ENCODE results near the gene TRAPPC11.

The TRAPPC11 gene

DNA sequence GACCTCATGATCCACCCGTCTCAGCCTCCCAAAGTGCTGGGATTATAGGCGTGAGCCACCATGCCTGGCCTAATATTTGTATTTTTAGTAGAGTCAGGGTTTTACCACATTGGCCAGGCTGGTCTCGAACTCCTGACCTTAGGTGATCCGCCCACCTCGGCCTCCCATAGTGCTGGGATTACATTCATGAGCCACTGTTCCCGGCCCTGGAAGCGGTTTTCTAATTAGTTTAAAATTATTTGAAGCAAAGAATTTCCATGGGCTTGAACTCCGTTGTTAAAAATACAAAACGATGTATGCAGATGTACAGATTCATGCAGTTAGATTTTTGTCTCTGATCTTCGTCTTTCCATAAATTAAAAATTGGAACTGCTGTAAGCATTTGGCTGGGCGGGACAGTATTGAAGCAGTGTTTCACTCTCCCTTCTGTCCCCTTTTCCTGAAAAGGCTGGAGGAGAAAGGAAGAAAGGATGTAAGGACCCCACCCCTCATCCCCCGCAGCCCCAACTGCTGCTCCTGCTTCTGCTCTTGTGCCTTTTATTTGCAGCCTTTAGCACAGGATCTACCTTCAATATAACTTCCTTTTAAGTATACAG lies 12.0 kb downstream of the TRAPPC11 start:
- ATAC-seq (ENCODE audit: low read depth) = no peak
- no peaks in the 10 kb centered on the region for H3K27me3 ChIP-seq (ENCODE audit: insufficient read depth, poor library complexity, severe bottlenecking)
- no peak for DNase-seq (ENCODE audit: low spot score)
- H3K27ac ChIP-seq (ENCODE audit: poor library complexity, severe bottlenecking) = no peak overlapping the region
- H3K9me3 ChIP-seq (ENCODE audit: severe bottlenecking) = no peaks in the 10 kb centered on the region
- H3K4me3 ChIP-seq (ENCODE audit: severe bottlenecking) = no peak overlapping the region
- H3K4me1 ChIP-seq (ENCODE audit: insufficient read depth, poor library complexity, severe bottlenecking) = no peaks in the 10 kb centered on the region
- TF ChIP-seq, protein P1, sequence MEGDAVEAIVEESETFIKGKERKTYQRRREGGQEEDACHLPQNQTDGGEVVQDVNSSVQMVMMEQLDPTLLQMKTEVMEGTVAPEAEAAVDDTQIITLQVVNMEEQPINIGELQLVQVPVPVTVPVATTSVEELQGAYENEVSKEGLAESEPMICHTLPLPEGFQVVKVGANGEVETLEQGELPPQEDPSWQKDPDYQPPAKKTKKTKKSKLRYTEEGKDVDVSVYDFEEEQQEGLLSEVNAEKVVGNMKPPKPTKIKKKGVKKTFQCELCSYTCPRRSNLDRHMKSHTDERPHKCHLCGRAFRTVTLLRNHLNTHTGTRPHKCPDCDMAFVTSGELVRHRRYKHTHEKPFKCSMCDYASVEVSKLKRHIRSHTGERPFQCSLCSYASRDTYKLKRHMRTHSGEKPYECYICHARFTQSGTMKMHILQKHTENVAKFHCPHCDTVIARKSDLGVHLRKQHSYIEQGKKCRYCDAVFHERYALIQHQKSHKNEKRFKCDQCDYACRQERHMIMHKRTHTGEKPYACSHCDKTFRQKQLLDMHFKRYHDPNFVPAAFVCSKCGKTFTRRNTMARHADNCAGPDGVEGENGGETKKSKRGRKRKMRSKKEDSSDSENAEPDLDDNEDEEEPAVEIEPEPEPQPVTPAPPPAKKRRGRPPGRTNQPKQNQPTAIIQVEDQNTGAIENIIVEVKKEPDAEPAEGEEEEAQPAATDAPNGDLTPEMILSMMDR (IDR thresholded peaks at IDR 0.05; ENCODE audit: poor library complexity, severe bottlenecking) = no peak
- peaks cover 77% of the 10 kb centered on the region for H3K36me3 ChIP-seq (ENCODE audit: low read depth)

DNA sequence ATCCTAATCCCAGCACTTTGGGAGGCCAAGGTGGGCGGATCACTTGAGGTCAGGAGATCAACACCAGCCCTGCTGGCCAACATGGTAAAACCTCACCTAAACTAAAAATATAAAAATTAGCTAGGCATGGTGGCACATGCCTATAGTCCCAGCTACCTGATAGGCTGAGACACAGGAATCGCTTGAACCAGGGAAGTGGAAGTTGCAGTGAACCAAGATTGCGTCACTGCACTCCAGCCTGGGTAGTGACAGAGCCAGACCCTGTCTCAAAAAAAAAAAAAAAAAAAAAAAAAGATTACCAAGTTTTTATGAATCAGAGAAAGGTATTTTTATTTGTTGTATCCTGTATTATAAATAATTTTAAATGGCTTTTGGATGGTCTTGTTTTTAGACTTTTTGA lies 15.1 kb downstream of the TRAPPC11 start:
- TF ChIP-seq, protein P1 (IDR thresholded peaks at IDR 0.05; ENCODE audit: poor library complexity, severe bottlenecking) = no peak

DNA sequence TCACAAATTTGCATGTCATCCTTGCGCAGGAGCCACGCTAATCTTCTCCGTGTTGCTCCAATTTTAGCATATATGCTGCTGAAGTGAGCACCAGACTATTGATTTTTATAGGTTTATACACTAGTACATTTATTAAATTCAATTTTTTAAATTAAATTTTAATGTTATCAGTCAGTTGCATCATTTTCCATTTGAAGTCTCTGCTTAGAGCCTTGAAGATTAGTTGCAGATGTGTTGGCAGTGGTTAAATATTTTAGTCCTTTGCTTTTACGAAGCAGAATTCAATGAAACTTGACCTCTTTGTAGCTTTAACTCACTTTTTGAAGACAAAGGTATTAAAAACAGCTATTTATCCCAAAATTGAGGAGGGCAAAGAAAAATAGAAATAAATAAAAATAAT lies 16.5 kb downstream of the TRAPPC11 start:
- DNase-seq (ENCODE audit: low spot score) (no peak), ATAC-seq (ENCODE audit: low read depth) (no peak)
- H3K9me3 ChIP-seq (ENCODE audit: severe bottlenecking) = no peaks in the 10 kb centered on the region
- H3K4me3 ChIP-seq (ENCODE audit: severe bottlenecking) = no peak overlapping the region
- H3K27me3 ChIP-seq (ENCODE audit: insufficient read depth, poor library complexity, severe bottlenecking) = no peaks in the 10 kb centered on the region
- H3K27ac ChIP-seq (ENCODE audit: poor library complexity, severe bottlenecking) = no peak overlapping the region
- TF ChIP-seq, protein P1 (IDR thresholded peaks at IDR 0.05; ENCODE audit: poor library complexity, severe bottlenecking) = no peak
- no peaks in the 10 kb centered on the region for H3K4me1 ChIP-seq (ENCODE audit: insufficient read depth, poor library complexity, severe bottlenecking)
- H3K36me3 ChIP-seq (ENCODE audit: low read depth) = peaks cover 69% of the 10 kb centered on the region

More for the DNA sequence above, 15.1 kb downstream of the TRAPPC11 start:
- Histone ChIP-seq H3K27ac (ENCODE audit: poor library complexity, severe bottlenecking) (no peak overlapping the region), H3K4me3 (ENCODE audit: severe bottlenecking) (no peak overlapping the region), H3K4me1 (ENCODE audit: insufficient read depth, poor library complexity, severe bottlenecking) (no peaks in the 10 kb centered on the region), H3K36me3 (ENCODE audit: low read depth) (peaks cover 72% of the 10 kb centered on the region), H3K9me3 (ENCODE audit: severe bottlenecking) (no peaks in the 10 kb centered on the region), H3K27me3 (ENCODE audit: insufficient read depth, poor library complexity, severe bottlenecking) (no peaks in the 10 kb centered on the region)
- no peak for DNase-seq (ENCODE audit: low spot score)
- no peak for ATAC-seq (ENCODE audit: low read depth)

DNA sequence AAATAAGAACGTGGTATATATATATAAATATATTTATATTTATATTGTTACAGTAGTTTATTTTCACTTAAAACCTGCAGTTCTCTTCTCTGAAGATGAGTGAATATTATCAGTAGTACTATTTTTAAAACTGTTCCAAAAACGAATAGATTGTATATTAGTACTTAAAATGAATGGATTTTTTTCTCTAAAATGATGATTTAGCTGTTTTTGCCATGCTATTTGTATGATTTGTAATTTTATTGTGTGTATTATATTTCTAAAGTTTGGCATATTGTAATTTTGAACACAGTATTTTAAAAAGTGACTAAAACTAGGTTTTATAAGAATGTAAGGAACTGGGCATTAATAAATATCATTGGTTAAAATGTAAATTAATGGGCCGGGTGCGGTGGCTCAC lies 22.0 kb downstream of the TRAPPC11 start:
- Histone ChIP-seq H3K36me3 (ENCODE audit: low read depth) (peaks cover 86% of the 10 kb centered on the region), H3K27me3 (ENCODE audit: insufficient read depth, poor library complexity, severe bottlenecking) (no peaks in the 10 kb centered on the region), H3K9me3 (ENCODE audit: severe bottlenecking) (no peaks in the 10 kb centered on the region), H3K27ac (ENCODE audit: poor library complexity, severe bottlenecking) (no peak overlapping the region), H3K4me3 (ENCODE audit: severe bottlenecking) (no peak overlapping the region), H3K4me1 (ENCODE audit: insufficient read depth, poor library complexity, severe bottlenecking) (no peaks in the 10 kb centered on the region)
- TF ChIP-seq, protein P1 (IDR thresholded peaks at IDR 0.05; ENCODE audit: poor library complexity, severe bottlenecking) = no peak
- DNase-seq (ENCODE audit: low spot score) (no peak), ATAC-seq (ENCODE audit: low read depth) (no peak)

DNA sequence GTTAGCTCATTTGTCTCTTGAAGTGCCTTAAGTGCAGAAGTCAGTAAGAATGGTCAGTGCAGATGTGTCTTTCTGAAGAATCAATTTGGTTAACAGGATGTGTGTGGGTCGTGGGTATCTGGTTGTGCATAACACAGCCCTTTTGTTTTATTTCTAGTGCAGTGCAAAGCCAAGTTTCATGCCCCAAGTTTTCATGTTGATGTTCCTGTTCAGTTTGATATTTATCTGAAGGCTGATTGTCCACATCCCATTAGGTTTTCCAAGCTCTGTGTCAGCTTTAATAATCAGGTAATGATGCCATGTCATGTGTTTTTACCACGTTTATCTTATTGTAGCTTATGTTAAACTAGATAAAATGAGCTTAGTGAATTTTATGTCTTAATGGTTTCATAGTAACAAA lies 27.4 kb downstream of the TRAPPC11 start:
- TF ChIP-seq, protein P1 (IDR thresholded peaks at IDR 0.05; ENCODE audit: poor library complexity, severe bottlenecking) = no peak
- H3K4me1 ChIP-seq (ENCODE audit: insufficient read depth, poor library complexity, severe bottlenecking) = no peaks in the 10 kb centered on the region
- no peaks in the 10 kb centered on the region for H3K27me3 ChIP-seq (ENCODE audit: insufficient read depth, poor library complexity, severe bottlenecking)
- DNase-seq (ENCODE audit: low spot score) (no peak), ATAC-seq (ENCODE audit: low read depth) (no peak)
- no peak overlapping the region for H3K4me3 ChIP-seq (ENCODE audit: severe bottlenecking)
- H3K9me3 ChIP-seq (ENCODE audit: severe bottlenecking) = no peaks in the 10 kb centered on the region
- no peak overlapping the region for H3K27ac ChIP-seq (ENCODE audit: poor library complexity, severe bottlenecking)
- peaks cover 73% of the 10 kb centered on the region for H3K36me3 ChIP-seq (ENCODE audit: low read depth)

Data from RWPE2 (cell line).